ENCODE measurements around the gene BCL6B.
"Not testable (repeated sequence)": the region's sequence is repeated elsewhere in the genome, so short reads cannot be mapped to it uniquely, and the experiment has no call there.

The BCL6B gene

GRCh38 chr17:7022781-7023571 is at the start of gene BCL6B:
Gene BCL6B (plus strand): TSS chr17:7023050. CDS start chr17:7023672, 622 bp downstream.
- peak within 1 kb of the TSS; percentile 46 for H3K27ac ChIP-seq (ENCODE audit: low read depth, low read length)
- H3K36me3 ChIP-seq (ENCODE audit: insufficient read depth, low read length): no peaks in the 10 kb centered on the region
- no peaks in the 10 kb centered on the region for H3K9me3 ChIP-seq (ENCODE audit: low read length)
- peaks cover 11% of the 10 kb centered on the region for H3K4me1 ChIP-seq (ENCODE audit: insufficient read depth, low read length)
- H3K27me3 ChIP-seq (ENCODE audit: control insufficient read depth in 1 of 2, insufficient read depth in 2 of 2, low read length in 2 of 2): peaks cover 10 to 31% of the 10 kb centered on the region in 2 donors
- peak within 1 kb of the TSS in 1 of 2 donors; percentile 38 for H3K4me3 ChIP-seq (ENCODE audit: low read depth in 1 of 2, low read length in 2 of 2)
- no peak within 1 kb of the TSS for H3K9ac ChIP-seq (ENCODE audit: low read length)

GRCh38 chr17:6979440-6979839 is 43.4 kb upstream of the BCL6B start:
- H3K4me1 ChIP-seq (ENCODE audit: insufficient read depth, low read length); H3K4me3 ChIP-seq (ENCODE audit: low read depth in 1 of 2, low read length in 2 of 2); H3K9ac ChIP-seq (ENCODE audit: low read length); H3K9me3 ChIP-seq (ENCODE audit: low read length); H3K27ac ChIP-seq (ENCODE audit: low read depth, low read length); H3K27me3 ChIP-seq (ENCODE audit: control insufficient read depth in 1 of 2, insufficient read depth in 2 of 2, low read length in 2 of 2); H3K36me3 ChIP-seq (ENCODE audit: insufficient read depth, low read length): not testable (repeated sequence)

GRCh38 chr17:6981426-6981825 is 41.4 kb upstream of the BCL6B start:
- Histone ChIP-seq H3K27me3 (ENCODE audit: control insufficient read depth in 1 of 2, insufficient read depth in 2 of 2, low read length in 2 of 2) (no peaks in the 10 kb centered on the region), H3K4me1 (ENCODE audit: insufficient read depth, low read length) (no peaks in the 10 kb centered on the region), H3K36me3 (ENCODE audit: insufficient read depth, low read length) (no peaks in the 10 kb centered on the region), H3K4me3 (ENCODE audit: low read depth in 1 of 2, low read length in 2 of 2) (no peak overlapping the region), H3K9me3 (ENCODE audit: low read length) (no peaks in the 10 kb centered on the region), H3K9ac (ENCODE audit: low read length) (no peak overlapping the region), H3K27ac (ENCODE audit: low read depth, low read length) (no peak overlapping the region)

- Histone ChIP-seq H3K9ac (ENCODE audit: low read length) (no peak overlapping the region), H3K27me3 (ENCODE audit: control insufficient read depth in 1 of 2, insufficient read depth in 2 of 2, low read length in 2 of 2) (no peaks in the 10 kb centered on the region), H3K4me3 (ENCODE audit: low read depth in 1 of 2, low read length in 2 of 2) (no peak overlapping the region), H3K4me1 (ENCODE audit: insufficient read depth, low read length) (no peaks in the 10 kb centered on the region), H3K36me3 (ENCODE audit: insufficient read depth, low read length) (no peaks in the 10 kb centered on the region), H3K27ac (ENCODE audit: low read depth, low read length) (no peak overlapping the region), H3K9me3 (ENCODE audit: low read length) (no peaks in the 10 kb centered on the region)
Measured at GRCh38 chr17:6985266-6985665, 37.6 kb upstream of the BCL6B start.

GRCh38 chr17:6986676-6987075 is 36.2 kb upstream of the BCL6B start:
- no peak overlapping the region for H3K27ac ChIP-seq (ENCODE audit: low read depth, low read length)
- no peaks in the 10 kb centered on the region for H3K36me3 ChIP-seq (ENCODE audit: insufficient read depth, low read length)
- H3K9ac ChIP-seq (ENCODE audit: low read length): no peak overlapping the region
- no peaks in the 10 kb centered on the region for H3K9me3 ChIP-seq (ENCODE audit: low read length)
- H3K4me3 ChIP-seq (ENCODE audit: low read depth in 1 of 2, low read length in 2 of 2): no peak overlapping the region
- H3K4me1 ChIP-seq (ENCODE audit: insufficient read depth, low read length): no peaks in the 10 kb centered on the region
- H3K27me3 ChIP-seq (ENCODE audit: control insufficient read depth in 1 of 2, insufficient read depth in 2 of 2, low read length in 2 of 2): no peaks in the 10 kb centered on the region

- Histone ChIP-seq H3K27me3 (ENCODE audit: control insufficient read depth in 1 of 2, insufficient read depth in 2 of 2, low read length in 2 of 2) (no peaks in the 10 kb centered on the region), H3K4me1 (ENCODE audit: insufficient read depth, low read length) (no peaks in the 10 kb centered on the region), H3K36me3 (ENCODE audit: insufficient read depth, low read length) (no peaks in the 10 kb centered on the region), H3K27ac (ENCODE audit: low read depth, low read length) (no peak overlapping the region), H3K9me3 (ENCODE audit: low read length) (no peaks in the 10 kb centered on the region), H3K9ac (ENCODE audit: low read length) (no peak overlapping the region), H3K4me3 (ENCODE audit: low read depth in 1 of 2, low read length in 2 of 2) (no peak overlapping the region)
Measured at GRCh38 chr17:6989779-6990178, 33.1 kb upstream of the BCL6B start.

- H3K27ac ChIP-seq (ENCODE audit: low read depth, low read length); H3K27me3 ChIP-seq (ENCODE audit: control insufficient read depth in 1 of 2, insufficient read depth in 2 of 2, low read length in 2 of 2); H3K36me3 ChIP-seq (ENCODE audit: insufficient read depth, low read length): not testable (repeated sequence)
Measured at GRCh38 chr17:6993613-6994056, 29.2 kb upstream of the BCL6B start.

GRCh38 chr17:6994118-6994598 is 28.7 kb upstream of the BCL6B start:
- Histone ChIP-seq H3K27ac (ENCODE audit: low read depth, low read length) (no peak overlapping the region), H3K27me3 (ENCODE audit: control insufficient read depth in 1 of 2, insufficient read depth in 2 of 2, low read length in 2 of 2) (no peaks in the 10 kb centered on the region), H3K9me3 (ENCODE audit: low read length) (no peaks in the 10 kb centered on the region), H3K36me3 (ENCODE audit: insufficient read depth, low read length) (peaks cover 5% of the 10 kb centered on the region), H3K9ac (ENCODE audit: low read length) (no peak overlapping the region), H3K4me3 (ENCODE audit: low read depth in 1 of 2, low read length in 2 of 2) (no peak overlapping the region), H3K4me1 (ENCODE audit: insufficient read depth, low read length) (peaks cover 7% of the 10 kb centered on the region)

More at GRCh38 chr17:6993613-6994056, 29.2 kb upstream of the BCL6B start:
- not testable (repeated sequence) for H3K4me1 ChIP-seq (ENCODE audit: insufficient read depth, low read length); H3K9ac ChIP-seq (ENCODE audit: low read length); H3K9me3 ChIP-seq (ENCODE audit: low read length); H3K4me3 ChIP-seq (ENCODE audit: low read depth in 1 of 2, low read length in 2 of 2)

GRCh38 chr17:6994666-6995256 is 28.1 kb upstream of the BCL6B start:
- Histone ChIP-seq H3K27me3 (ENCODE audit: control insufficient read depth in 1 of 2, insufficient read depth in 2 of 2, low read length in 2 of 2) (no peaks in the 10 kb centered on the region), H3K4me3 (ENCODE audit: low read depth in 1 of 2, low read length in 2 of 2) (no peak overlapping the region), H3K9ac (ENCODE audit: low read length) (no peak overlapping the region), H3K27ac (ENCODE audit: low read depth, low read length) (no peak overlapping the region), H3K36me3 (ENCODE audit: insufficient read depth, low read length) (peaks cover 11% of the 10 kb centered on the region), H3K9me3 (ENCODE audit: low read length) (no peaks in the 10 kb centered on the region), H3K4me1 (ENCODE audit: insufficient read depth, low read length) (peaks cover 7% of the 10 kb centered on the region)

- H3K4me1 ChIP-seq (ENCODE audit: insufficient read depth, low read length): peaks cover 7% of the 10 kb centered on the region
- H3K9me3 ChIP-seq (ENCODE audit: low read length): no peaks in the 10 kb centered on the region
- peaks cover 20% of the 10 kb centered on the region for H3K36me3 ChIP-seq (ENCODE audit: insufficient read depth, low read length)
- no peak within 1 kb of the TSS for H3K9ac ChIP-seq (ENCODE audit: low read length)
- H3K27me3 ChIP-seq (ENCODE audit: control insufficient read depth in 1 of 2, insufficient read depth in 2 of 2, low read length in 2 of 2): no peaks in the 10 kb centered on the region
- peak within 1 kb of the TSS in 1 of 2 donors; percentile 29 for H3K4me3 ChIP-seq (ENCODE audit: low read depth in 1 of 2, low read length in 2 of 2)
- no peak within 1 kb of the TSS for H3K27ac ChIP-seq (ENCODE audit: low read depth, low read length)
Measured at GRCh38 chr17:6995500-6996255, 27.2 kb upstream of the BCL6B start, which contains the start of gene ALOX12. Gene ALOX12 (plus strand): TSS chr17:6996049. CDS start chr17:6996118, 69 bp downstream.

- no peak overlapping the region for H3K27ac ChIP-seq (ENCODE audit: low read depth, low read length)
- H3K36me3 ChIP-seq (ENCODE audit: insufficient read depth, low read length): peaks cover 28% of the 10 kb centered on the region
- peaks cover 7% of the 10 kb centered on the region for H3K4me1 ChIP-seq (ENCODE audit: insufficient read depth, low read length)
- no peak overlapping the region for H3K9ac ChIP-seq (ENCODE audit: low read length)
- H3K27me3 ChIP-seq (ENCODE audit: control insufficient read depth in 1 of 2, insufficient read depth in 2 of 2, low read length in 2 of 2): no peaks in the 10 kb centered on the region
- H3K4me3 ChIP-seq (ENCODE audit: low read depth in 1 of 2, low read length in 2 of 2): peak overlapping the region in 1 of 2 donors; percentile 29
- no peaks in the 10 kb centered on the region for H3K9me3 ChIP-seq (ENCODE audit: low read length)
Measured at GRCh38 chr17:6996256-6997011, 26.4 kb upstream of the BCL6B start.

Measured in muscle layer of colon (tissue), 2 donors.